ENCODE measurements around the gene ST6GAL1.

DNA sequence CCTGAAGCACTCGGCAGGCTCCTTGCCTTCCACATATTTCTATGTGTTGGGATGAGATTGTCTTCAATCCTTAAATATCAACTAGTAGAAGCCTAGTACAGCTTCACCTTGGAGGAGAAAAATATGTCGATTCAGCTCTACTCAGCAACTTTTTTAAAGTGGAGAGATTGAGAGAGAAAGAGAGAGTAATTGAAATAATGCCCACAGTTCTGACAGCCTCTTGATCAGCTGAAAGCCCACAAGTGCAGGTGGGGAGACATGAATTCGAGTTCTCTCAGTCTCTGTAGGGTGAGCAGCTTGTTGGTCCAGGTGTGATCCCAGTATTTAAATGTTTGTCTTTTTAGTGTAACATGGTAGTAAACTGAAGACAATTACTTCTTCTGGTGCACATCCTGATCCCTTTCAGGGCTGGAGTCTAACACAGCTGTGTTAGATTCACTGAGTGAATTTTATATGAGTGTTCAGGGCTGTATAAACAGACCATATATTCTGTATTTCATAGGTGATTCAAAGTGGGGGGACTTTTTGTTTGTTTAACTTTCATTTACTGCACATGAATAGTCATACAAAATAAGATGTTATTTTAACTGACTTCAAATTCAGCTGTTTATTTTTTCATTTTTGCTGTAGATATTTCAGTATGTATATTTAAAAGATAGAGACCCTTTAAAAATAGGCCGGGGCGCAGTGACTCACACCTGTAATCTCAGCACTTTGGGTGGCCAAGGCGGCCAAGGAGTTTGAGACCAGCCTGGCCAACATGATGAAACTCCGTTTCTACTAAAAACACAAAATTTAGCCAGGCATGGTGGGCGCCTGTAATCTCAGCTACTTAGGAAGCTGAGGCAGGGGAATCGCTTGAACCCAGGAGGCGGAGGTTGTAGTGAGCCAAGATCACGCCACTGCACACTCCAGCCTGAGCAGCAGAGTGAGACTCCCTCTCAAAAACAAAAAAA lies 64.0 kb downstream of the ST6GAL1 start:
- TF ChIP-seq, protein P1, sequence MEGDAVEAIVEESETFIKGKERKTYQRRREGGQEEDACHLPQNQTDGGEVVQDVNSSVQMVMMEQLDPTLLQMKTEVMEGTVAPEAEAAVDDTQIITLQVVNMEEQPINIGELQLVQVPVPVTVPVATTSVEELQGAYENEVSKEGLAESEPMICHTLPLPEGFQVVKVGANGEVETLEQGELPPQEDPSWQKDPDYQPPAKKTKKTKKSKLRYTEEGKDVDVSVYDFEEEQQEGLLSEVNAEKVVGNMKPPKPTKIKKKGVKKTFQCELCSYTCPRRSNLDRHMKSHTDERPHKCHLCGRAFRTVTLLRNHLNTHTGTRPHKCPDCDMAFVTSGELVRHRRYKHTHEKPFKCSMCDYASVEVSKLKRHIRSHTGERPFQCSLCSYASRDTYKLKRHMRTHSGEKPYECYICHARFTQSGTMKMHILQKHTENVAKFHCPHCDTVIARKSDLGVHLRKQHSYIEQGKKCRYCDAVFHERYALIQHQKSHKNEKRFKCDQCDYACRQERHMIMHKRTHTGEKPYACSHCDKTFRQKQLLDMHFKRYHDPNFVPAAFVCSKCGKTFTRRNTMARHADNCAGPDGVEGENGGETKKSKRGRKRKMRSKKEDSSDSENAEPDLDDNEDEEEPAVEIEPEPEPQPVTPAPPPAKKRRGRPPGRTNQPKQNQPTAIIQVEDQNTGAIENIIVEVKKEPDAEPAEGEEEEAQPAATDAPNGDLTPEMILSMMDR (conservative IDR thresholded peaks at IDR 0.05) = no peak
- TF ChIP-seq ZFX (IDR thresholded peaks at IDR 0.05) = no peak
